ENCODE measurements around the gene RBM44.

Gene RBM44

DNA sequence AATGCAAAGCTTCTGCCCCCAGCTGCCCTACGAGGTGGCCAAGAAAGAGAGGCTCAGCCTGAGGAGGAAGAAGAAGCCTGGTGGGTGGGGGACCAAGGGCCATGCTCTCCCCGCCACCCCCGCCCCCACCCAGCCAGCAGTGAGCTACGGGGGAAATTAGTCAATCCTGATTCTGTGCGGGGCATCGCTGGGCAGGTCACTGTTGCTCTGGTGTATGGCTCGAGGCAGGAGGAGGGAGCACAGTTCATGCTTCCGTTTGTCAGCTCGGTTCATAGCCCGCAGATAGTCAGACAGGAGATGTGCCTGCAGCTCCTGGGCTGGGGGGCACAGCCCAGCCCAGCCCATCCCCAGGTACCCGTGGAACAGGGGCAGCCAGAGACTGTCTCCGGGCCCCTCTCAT, 78.0 kb downstream of the RBM44 start (continued):
- no peak for TF ChIP-seq PRDM2 (tag by site-specific recombination; IDR thresholded peaks at IDR 0.05; ENCODE audit: borderline replicate concordance)
- TF ChIP-seq, protein P1, sequence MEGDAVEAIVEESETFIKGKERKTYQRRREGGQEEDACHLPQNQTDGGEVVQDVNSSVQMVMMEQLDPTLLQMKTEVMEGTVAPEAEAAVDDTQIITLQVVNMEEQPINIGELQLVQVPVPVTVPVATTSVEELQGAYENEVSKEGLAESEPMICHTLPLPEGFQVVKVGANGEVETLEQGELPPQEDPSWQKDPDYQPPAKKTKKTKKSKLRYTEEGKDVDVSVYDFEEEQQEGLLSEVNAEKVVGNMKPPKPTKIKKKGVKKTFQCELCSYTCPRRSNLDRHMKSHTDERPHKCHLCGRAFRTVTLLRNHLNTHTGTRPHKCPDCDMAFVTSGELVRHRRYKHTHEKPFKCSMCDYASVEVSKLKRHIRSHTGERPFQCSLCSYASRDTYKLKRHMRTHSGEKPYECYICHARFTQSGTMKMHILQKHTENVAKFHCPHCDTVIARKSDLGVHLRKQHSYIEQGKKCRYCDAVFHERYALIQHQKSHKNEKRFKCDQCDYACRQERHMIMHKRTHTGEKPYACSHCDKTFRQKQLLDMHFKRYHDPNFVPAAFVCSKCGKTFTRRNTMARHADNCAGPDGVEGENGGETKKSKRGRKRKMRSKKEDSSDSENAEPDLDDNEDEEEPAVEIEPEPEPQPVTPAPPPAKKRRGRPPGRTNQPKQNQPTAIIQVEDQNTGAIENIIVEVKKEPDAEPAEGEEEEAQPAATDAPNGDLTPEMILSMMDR (tag by site-specific recombination; IDR thresholded peaks at IDR 0.05) = no peak

DNA sequence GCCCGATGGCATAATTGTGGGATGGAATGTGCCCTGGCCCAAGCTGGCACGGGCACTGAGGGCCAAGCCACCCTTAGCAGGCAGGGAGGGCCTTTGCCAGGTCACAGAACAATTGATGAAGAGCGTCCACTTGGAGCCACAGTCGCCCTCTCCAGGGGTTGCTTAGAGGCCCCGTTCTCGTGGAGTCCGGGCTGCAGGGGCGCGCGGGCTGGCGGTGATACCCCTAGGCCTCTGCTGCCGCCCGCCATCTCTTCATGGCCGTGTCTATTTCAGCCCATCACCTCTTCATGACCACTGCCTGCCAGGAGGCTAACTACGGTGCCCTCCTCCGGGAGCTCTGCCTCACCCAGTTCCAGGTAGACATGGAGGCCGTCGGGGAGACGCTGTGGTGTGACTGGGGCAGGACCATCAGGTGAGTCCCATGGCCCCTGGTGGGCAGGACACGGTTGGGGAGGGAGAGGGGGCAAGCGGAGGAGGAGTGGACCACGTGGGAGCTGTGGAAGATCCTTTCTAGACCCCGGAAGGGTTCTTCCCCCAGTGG, 78.4 kb downstream of the RBM44 start:
- POLR2A ChIA-PET = no interaction called here

DNA sequence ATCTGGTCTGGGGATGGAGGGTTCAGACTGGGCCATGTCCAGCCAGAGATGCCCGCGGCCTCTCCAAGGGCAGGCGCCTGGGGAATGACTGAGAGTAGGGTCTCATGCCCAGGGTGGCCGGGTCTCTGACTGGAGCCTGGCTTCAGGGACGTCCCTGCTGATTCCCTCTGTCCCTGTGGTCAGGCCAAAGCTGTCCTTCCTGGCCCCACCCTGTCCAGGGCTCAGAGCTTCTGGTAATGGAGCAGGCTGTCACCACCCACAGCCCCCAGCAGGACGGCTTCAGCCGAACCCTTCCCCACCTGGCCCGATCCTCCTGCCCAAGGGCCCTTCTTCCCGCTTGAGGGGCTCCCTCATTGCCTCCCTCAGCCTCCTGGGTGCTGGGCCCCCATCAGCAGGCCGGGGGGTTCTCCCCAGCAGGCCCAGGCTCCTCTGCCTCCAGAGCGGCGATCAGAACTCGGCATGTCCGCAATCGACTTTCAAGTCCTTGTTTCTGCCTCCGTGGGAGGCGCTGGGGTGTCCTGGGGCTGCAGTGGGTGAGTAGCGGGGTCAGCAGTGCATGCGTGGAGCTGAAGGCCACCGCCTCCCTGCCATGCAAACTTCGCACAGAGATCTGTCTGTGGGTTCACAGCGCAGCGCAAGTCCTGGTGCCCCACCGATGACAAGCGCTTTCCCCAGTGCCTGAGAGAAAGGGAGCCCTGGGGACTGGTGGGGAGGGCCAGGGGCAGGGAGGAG, 79.2 kb downstream of the RBM44 start:
- no peaks in the 10 kb centered on the region for H3K4me1 ChIP-seq (ENCODE audit: control insufficient read depth, insufficient read depth, low read length)
- ChIA-PET POLR2A (no interaction called here), CTCF (no interaction called here)
- H3K36me3 ChIP-seq (ENCODE audit: control insufficient read depth in 2 of 2, insufficient read depth in 1 of 2, low read length in 2 of 2) = no peaks in the 10 kb centered on the region
- no peak overlapping the region for H3K27ac ChIP-seq (ENCODE audit: extremely low read depth, low read depth, low read length)
- no peaks in the 10 kb centered on the region for H3K9me3 ChIP-seq (ENCODE audit: control insufficient read depth, insufficient read depth, low read depth, low read length)
- H3K4me3 ChIP-seq (ENCODE audit: low read depth, low read length) = no peak overlapping the region
- TF ChIP-seq KLF8 (tag by site-specific recombination; IDR thresholded peaks at IDR 0.05) (no peak), ZNF292 (tag by site-specific recombination; IDR thresholded peaks at IDR 0.05; ENCODE audit: borderline replicate concordance, low read depth) (no peak), ZIC2 (tag by site-specific recombination; IDR thresholded peaks at IDR 0.05) (no peak), ZNF664 (tag by site-specific recombination; IDR thresholded peaks at IDR 0.05) (no peak), ZEB2 (tag by site-specific recombination; IDR thresholded peaks at IDR 0.05) (no peak), GLI2 (tag by site-specific recombination; IDR thresholded peaks at IDR 0.05; ENCODE audit: borderline replicate concordance, low read depth) (no peak), ZBTB48 (tag by site-specific recombination; IDR thresholded peaks at IDR 0.05) (no peak), ZNF600 (tag by site-specific recombination; IDR thresholded peaks at IDR 0.05) (no peak)
- TF ChIP-seq, protein P2, sequence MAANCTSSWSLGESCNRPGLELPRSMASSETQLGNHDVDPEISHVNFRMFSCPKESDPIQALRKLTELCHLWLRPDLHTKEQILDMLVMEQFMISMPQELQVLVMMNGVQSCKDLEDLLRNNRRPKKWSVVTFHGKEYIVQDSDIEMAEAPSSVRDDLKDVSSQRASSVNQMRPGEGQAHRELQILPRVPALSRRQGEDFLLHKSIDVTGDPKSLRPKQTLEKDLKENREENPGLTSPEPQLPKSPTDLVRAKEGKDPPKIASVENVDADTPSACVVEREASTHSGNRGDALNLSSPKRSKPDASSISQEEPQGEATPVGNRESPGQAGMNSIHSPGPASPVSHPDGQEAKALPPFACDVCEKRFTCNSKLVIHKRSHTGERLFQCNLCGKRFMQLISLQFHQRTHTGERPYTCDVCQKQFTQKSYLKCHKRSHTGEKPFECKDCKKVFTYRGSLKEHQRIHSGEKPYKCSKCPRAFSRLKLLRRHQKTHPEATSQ (tag by site-specific recombination; IDR thresholded peaks at IDR 0.05) = no peak
- TF ChIP-seq, protein P3, sequence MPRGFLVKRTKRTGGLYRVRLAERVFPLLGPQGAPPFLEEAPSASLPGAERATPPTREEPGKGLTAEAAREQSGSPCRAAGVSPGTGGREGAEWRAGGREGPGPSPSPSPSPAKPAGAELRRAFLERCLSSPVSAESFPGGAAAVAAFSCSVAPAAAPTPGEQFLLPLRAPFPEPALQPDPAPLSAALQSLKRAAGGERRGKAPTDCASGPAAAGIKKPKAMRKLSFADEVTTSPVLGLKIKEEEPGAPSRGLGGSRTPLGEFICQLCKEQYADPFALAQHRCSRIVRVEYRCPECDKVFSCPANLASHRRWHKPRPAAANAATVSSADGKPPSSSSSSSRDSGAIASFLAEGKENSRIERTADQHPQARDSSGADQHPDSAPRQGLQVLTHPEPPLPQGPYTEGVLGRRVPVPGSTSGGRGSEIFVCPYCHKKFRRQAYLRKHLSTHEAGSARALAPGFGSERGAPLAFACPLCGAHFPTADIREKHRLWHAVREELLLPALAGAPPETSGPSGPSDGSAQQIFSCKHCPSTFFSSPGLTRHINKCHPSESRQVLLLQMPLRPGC (tag by site-specific recombination; IDR thresholded peaks at IDR 0.05) = no peak

More for the DNA sequence above, 78.4 kb downstream of the RBM44 start:
- H3K9me3 ChIP-seq (ENCODE audit: control insufficient read depth, insufficient read depth, low read depth, low read length) = no peaks in the 10 kb centered on the region
- H3K36me3 ChIP-seq (ENCODE audit: control insufficient read depth in 2 of 2, insufficient read depth in 1 of 2, low read length in 2 of 2) = no peaks in the 10 kb centered on the region
- CTCF ChIA-PET = no interaction called here
- TF ChIP-seq ZNF747 (tag by site-specific recombination; IDR thresholded peaks at IDR 0.05) (no peak), ZNF138 (tag by site-specific recombination; IDR thresholded peaks at IDR 0.05; ENCODE audit: borderline replicate concordance) (no peak), ZNF426 (tag by site-specific recombination; IDR thresholded peaks at IDR 0.05) (no peak), ZNF561 (tag by site-specific recombination; IDR thresholded peaks at IDR 0.05; ENCODE audit: borderline replicate concordance) (no peak), ZBTB7A (tag by site-specific recombination; IDR thresholded peaks at IDR 0.05; ENCODE audit: low read depth) (no peak), ZNF660 (tag by site-specific recombination; IDR thresholded peaks at IDR 0.05) (no peak), HOXC10 (CRISPR knock-in tag; IDR thresholded peaks at IDR 0.05) (no peak), ZNF76 (tag by site-specific recombination; IDR thresholded peaks at IDR 0.05; ENCODE audit: borderline replicate concordance, low read depth) (no peak)
- TF ChIP-seq, protein P4, sequence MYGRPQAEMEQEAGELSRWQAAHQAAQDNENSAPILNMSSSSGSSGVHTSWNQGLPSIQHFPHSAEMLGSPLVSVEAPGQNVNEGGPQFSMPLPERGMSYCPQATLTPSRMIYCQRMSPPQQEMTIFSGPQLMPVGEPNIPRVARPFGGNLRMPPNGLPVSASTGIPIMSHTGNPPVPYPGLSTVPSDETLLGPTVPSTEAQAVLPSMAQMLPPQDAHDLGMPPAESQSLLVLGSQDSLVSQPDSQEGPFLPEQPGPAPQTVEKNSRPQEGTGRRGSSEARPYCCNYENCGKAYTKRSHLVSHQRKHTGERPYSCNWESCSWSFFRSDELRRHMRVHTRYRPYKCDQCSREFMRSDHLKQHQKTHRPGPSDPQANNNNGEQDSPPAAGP (tag by site-specific recombination; IDR thresholded peaks at IDR 0.05) = no peak
- TF ChIP-seq, protein P5, sequence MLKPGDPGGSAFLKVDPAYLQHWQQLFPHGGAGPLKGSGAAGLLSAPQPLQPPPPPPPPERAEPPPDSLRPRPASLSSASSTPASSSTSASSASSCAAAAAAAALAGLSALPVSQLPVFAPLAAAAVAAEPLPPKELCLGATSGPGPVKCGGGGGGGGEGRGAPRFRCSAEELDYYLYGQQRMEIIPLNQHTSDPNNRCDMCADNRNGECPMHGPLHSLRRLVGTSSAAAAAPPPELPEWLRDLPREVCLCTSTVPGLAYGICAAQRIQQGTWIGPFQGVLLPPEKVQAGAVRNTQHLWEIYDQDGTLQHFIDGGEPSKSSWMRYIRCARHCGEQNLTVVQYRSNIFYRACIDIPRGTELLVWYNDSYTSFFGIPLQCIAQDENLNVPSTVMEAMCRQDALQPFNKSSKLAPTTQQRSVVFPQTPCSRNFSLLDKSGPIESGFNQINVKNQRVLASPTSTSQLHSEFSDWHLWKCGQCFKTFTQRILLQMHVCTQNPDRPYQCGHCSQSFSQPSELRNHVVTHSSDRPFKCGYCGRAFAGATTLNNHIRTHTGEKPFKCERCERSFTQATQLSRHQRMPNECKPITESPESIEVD (tag by site-specific recombination; IDR thresholded peaks at IDR 0.05) = no peak
- no peak overlapping the region for H3K27ac ChIP-seq (ENCODE audit: extremely low read depth, low read depth, low read length)
- H3K4me3 ChIP-seq (ENCODE audit: low read depth, low read length) = no peak overlapping the region
- no peaks in the 10 kb centered on the region for H3K4me1 ChIP-seq (ENCODE audit: control insufficient read depth, insufficient read depth, low read length)

Measured in HEK293 (cell line).